HCT116 (cell line): ENCODE results near the gene NDUFS7. TPM values are rescaled to one million over a fixed set of nuclear protein-coding genes. Genes with fewer than 3 reads are reported as not detected.
"Not testable (repeated sequence)": the region's sequence is repeated elsewhere in the genome, so short reads cannot be mapped to it uniquely, and the experiment has no call there.

Experiments
- ATAC-seq: fragments of 200-7000 bp; cut with Tn5 transposase; 2 replicates; pipeline ENCODE4 v1.9.1; 2020; ENCODE audit warnings: mild to moderate bottlenecking, moderate library complexity
- BruUV-seq: library from RNA; stranded (reverse); fragments of 400-500 nt; replicated peaks from 2 replicates; lab custom pipeline; 2021; lab: Mats Ljungman, UMichigan
- CTCF ChIA-PET: fragments of 300-600 bp; sonication (Branson Sonifier 250); formaldehyde crosslinking; loops from one replicate; lab custom pipeline; 2021; ENCODE audit warnings: antibody characterized with exemption; lab: Charles Lee
- POLR2A ChIA-PET: fragments of 300-600, 350-600 bp; sonication (Branson Sonifier 250); formaldehyde crosslinking; loops from one replicate; lab custom pipeline; 2021; ENCODE audit warnings: antibody characterized with exemption; lab: Charles Lee
- RAD21 ChIA-PET, 2 experiments: fragments of 300-600 bp; sonication (Branson Sonifier 250); formaldehyde crosslinking; loops; one replicate each; lab custom pipeline; 2023; ENCODE audit warnings: low total read pairs in 2 of 2; ENCODE audit not compliant: uncharacterized antibody in 2 of 2, unreplicated experiment in 2 of 2, low non-redundant PET in 1 of 2; lab: Charles Lee
- DNase-seq: peaks from one replicate; pipeline ENCODE4 v3.0.0-alpha.2; 2010; ENCODE audit warnings: low read depth, low spot score
- H2AFZ ChIP-seq: fragments of 200-600 bp; shearing (Covaris generic), sonication (generic); 2 replicates; pipeline ENCODE4 v1.6.1; 2017; ENCODE audit warnings: low read depth, mixed run types, mixed read lengths, antibody characterized with exemption, low read length; ENCODE audit not compliant: poor library complexity, severe bottlenecking
- H3K27ac ChIP-seq: 2 replicates; pipeline ENCODE4 v1.5.1; 2012; ENCODE audit warnings: low read depth, low read length
- H3K27me3 ChIP-seq: fragments of 200-600 bp; sonication (generic); 2 replicates; pipeline ENCODE4 v1.6.1; 2016; ENCODE audit warnings: mixed run types, low read length, mixed read lengths; ENCODE audit not compliant: insufficient read depth
- H3K36me3 ChIP-seq, 2 experiments: fragments of 200-500 bp in 1 of 2; fragments of 200-600 bp in 1 of 2; sonication (Bioruptor generic) in 1 of 2; sonication (generic) in 1 of 2; 2 replicates each; pipeline versions ENCODE4 v1.5.1 to v1.6.1; 2014 to 2016; ENCODE audit warnings: low read length in 2 of 2, inconsistent platforms in 1 of 2, mixed read lengths in 1 of 2, mixed run types in 1 of 2; ENCODE audit not compliant: insufficient read depth in 2 of 2, control insufficient read depth in 1 of 2
- H3K4me1 ChIP-seq, 2 experiments: fragments of 200-600 bp in 1 of 2; sonication (generic) in 1 of 2; 2 replicates each; pipeline versions ENCODE4 v1.5.1 to v1.6.1; 2012 to 2017; ENCODE audit warnings: low read length in 2 of 2, inconsistent platforms in 1 of 2, mild to moderate bottlenecking in 1 of 2, mixed read lengths in 1 of 2, mixed run types in 1 of 2, moderate library complexity in 1 of 2; ENCODE audit not compliant: insufficient read depth in 2 of 2, control insufficient read depth in 1 of 2
- H3K4me2 ChIP-seq: fragments of 200-600 bp; sonication (generic); 2 replicates; pipeline ENCODE4 v1.6.1; 2017; ENCODE audit warnings: mixed run types, low read length, mixed read lengths
- H3K4me3 ChIP-seq, 2 experiments: fragments of 200-600 bp in 1 of 2; sonication (generic) in 1 of 2; replicated peaks in 1 of 2; 2 replicates each; pipeline ENCODE4 v1.5.1; 2011 to 2016; ENCODE audit warnings: low read length in 2 of 2, control low read depth in 1 of 2, low read depth in 1 of 2, mild to moderate bottlenecking in 1 of 2, mixed read lengths in 1 of 2, mixed run types in 1 of 2
- H3K79me2 ChIP-seq: fragments of 200-600 bp; sonication (generic); 2 replicates; pipeline ENCODE4 v1.6.1; 2017; ENCODE audit warnings: mild to moderate bottlenecking, mixed run types, low read length, moderate library complexity, mixed read lengths; ENCODE audit not compliant: insufficient read depth
- H3K9ac ChIP-seq: fragments of 200-600 bp; sonication (generic); 2 replicates; pipeline ENCODE4 v1.6.1; 2016; ENCODE audit warnings: low read length, mixed read lengths
- H3K9me2 ChIP-seq: fragments of 200-600 bp; sonication (generic), shearing (Covaris generic); 2 replicates; pipeline ENCODE4 v1.6.1; 2017; ENCODE audit warnings: mixed run types, mild to moderate bottlenecking, moderate library complexity; ENCODE audit not compliant: insufficient read depth
- H3K9me3 ChIP-seq, 2 experiments: fragments of 200-500 bp in 1 of 2; fragments of 200-600 bp in 1 of 2; sonication (Bioruptor generic) in 1 of 2; sonication (generic) in 1 of 2; 2 replicates each; pipeline ENCODE4 v1.6.1; 2014 to 2017; ENCODE audit warnings: low read length in 2 of 2, mixed read lengths in 2 of 2, inconsistent platforms in 1 of 2, low read depth in 1 of 2, mild to moderate bottlenecking in 1 of 2, mixed run types in 1 of 2, moderate library complexity in 1 of 2; ENCODE audit not compliant: control insufficient read depth in 1 of 2, insufficient read depth in 1 of 2
- H4K20me1 ChIP-seq: fragments of 200-600 bp; sonication (generic), shearing (Covaris generic); 2 replicates; pipeline ENCODE4 v1.6.1; 2017; ENCODE audit warnings: mixed run types, mild to moderate bottlenecking, moderate library complexity; ENCODE audit not compliant: insufficient read depth
- EGR1 ChIP-seq: IDR thresholded peaks from 2 replicates; pipeline ENCODE4 v1.6.1; 2012; ENCODE audit warnings: low read depth
- EZH2 ChIP-seq: fragments of 200-600 bp; sonication (generic); IDR thresholded peaks from 2 replicates; pipeline ENCODE4 v1.6.1; 2017; ENCODE audit warnings: antibody characterized with exemption, mixed run types
- POLR2A ChIP-seq: IDR thresholded peaks from 2 replicates; pipeline ENCODE4 v1.7.0; 2011; ENCODE audit warnings: borderline replicate concordance; ENCODE audit not compliant: insufficient read depth, insufficient read length; ENCODE audit errors: extremely low read depth
- POLR2AphosphoS5 ChIP-seq: IDR thresholded peaks from 2 replicates; pipeline ENCODE4 v1.6.1; 2011; ENCODE audit warnings: mild to moderate bottlenecking, low read depth, low read length, moderate library complexity
- RAD21 ChIP-seq: IDR thresholded peaks from 2 replicates; pipeline ENCODE4 v1.6.1; 2012; ENCODE audit warnings: low read depth, mild to moderate bottlenecking
- TCF7L2 ChIP-seq: IDR thresholded peaks from 2 replicates; pipeline ENCODE4 v1.7.0; 2011; ENCODE audit warnings: borderline replicate concordance, inconsistent platforms; ENCODE audit not compliant: insufficient read depth, insufficient read length; ENCODE audit errors: extremely low read depth
- intact Hi-C: fragments of 100-400 bp; cut with micrococcal nuclease; formaldehyde crosslinking; loops from 2 replicates; pipeline ENCODE4 v1.10.0; 2022
- total RNA-seq: library from RNA; stranded (reverse); gene quantifications from one replicate; pipeline ENCODE4 v1.2.1, GENCODE V29; 2021; ENCODE audit not compliant: unreplicated experiment

NDUFS7 gene
- total RNA-seq, 1 experiment from 2014 or later: 114 TPM

DNA sequence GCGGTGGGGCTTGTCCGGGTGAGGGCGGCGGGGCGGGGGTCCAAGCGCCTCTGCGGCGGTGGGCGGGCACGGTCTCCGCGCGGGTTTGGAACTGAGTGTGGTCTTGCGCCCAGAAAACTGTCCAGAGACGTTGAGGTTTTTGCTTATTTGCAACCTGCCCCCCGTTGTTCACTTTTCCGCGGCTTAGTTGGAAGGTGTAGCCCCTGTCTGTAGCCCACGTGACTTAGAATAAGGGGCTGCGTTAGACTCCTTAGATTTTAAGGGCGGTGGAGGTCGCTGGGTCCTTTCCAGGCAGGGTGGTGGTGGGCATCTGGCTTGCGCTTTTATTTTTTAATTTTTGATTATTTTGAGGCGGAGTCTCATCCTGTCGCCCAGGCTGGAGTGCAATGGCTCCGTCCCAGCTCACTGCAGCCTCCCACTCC, 55.2 kb downstream of the NDUFS7 start (continued):
- TF ChIP-seq EZH2 (no peak), EGR1 (no peak), TCF7L2 (no peak)

DNA sequence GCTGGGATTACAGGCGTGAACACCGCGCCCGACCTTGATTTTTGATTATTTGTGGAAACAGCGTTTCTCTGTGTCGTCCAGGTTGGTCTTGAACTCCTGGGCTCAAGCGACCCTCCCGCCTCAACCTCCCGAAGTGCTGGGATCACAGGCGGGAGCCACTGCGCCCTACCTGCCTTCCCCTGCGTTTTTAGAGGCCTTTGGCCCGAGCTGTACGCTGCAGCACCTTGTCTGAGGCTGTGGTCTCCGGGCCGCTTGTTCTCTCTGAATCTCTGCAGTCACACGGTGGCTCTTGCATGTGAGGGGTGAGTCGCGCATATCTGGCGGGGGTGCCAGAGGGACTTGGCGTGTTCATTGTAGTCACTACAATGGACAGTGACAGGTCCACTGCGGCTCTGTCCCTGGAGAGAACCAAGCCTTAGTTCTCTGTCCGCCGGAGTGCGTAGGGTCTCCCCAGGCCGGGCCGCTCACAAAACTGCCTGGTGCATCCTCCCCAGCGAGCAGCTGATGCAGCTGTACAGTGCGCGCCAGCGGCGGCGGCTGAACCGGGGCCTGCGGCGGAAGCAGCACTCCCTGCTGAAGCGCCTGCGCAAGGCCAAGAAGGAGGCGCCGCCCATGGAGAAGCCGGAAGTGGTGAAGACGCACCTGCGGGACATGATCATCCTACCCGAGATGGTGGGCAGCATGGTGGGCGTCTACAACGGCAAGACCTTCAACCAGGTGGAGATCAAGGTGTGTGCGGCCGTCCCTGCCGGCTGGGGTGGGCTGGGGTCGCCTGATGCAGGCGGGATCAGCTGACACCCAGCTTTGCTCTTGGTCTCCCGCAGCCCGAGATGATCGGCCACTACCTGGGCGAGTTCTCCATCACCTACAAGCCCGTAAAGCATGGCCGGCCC, 56.1 kb downstream of the NDUFS7 start:
- CTCF ChIA-PET, DNase-seq: not testable (repeated sequence)

DNA sequence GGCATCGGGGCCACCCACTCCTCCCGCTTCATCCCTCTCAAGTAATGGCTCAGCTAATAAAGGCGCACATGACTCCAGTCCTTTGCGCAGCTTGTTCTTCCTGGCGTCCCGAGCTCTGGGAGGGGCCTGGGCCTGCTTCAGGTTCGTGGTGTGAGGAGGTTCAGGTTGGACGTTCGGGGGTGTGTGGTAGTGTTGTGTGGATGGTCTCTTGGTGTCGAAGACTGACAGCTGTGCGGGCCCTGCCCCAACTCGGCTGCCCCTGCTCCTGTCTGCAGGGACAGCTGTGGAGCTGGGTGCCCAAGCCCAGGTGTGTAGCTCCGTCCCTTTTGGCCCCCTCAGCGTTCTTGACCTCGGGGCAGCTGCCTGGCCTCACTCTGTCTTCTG, 56.7 kb downstream of the NDUFS7 start:
- peaks cover 14 to 35% of the 10 kb centered on the region in 2 experiments for H3K36me3 ChIP-seq
- H2AFZ ChIP-seq: no peak overlapping the region
- intact Hi-C loops: no loop called here
- CTCF ChIA-PET: no interaction called here
- H3K9me2 ChIP-seq: no peaks in the 10 kb centered on the region
- H3K9me3 ChIP-seq: no peaks in the 10 kb centered on the region
- peaks cover 21% of the 10 kb centered on the region; the same call in 1 of the 2 replicates for H4K20me1 ChIP-seq
- no TSS peak for BruUV-seq
- peaks cover 45% of the 10 kb centered on the region for H3K79me2 ChIP-seq
- POLR2A ChIA-PET: no interaction called here
- H3K4me2 ChIP-seq: peak overlapping the region; percentile 93
- peak overlapping the region; percentile 82 for H3K27ac ChIP-seq
- H3K9ac ChIP-seq: peak overlapping the region; percentile 98
- H3K4me3 ChIP-seq: peak overlapping the region in 1 of 2 experiments; percentile 7; a peak in 3 of 4 replicates
- peaks cover 57 to 81% of the 10 kb centered on the region in 2 experiments for H3K4me1 ChIP-seq
- RAD21 ChIA-PET: no interaction called here
- TF ChIP-seq POLR2A: no peak
- TF ChIP-seq RAD21: no peak
- TF ChIP-seq POLR2AphosphoS5: 0 out of 2 replicates have a peak, but pooled peaks have one; percentile 10
- TF ChIP-seq, all 23 proteins: peak for 1
- no peak for ATAC-seq
- DNase-seq: no peak
- H3K27me3 ChIP-seq: no peaks in the 10 kb centered on the region

More for the DNA sequence above, 56.1 kb downstream of the NDUFS7 start:
- POLR2A ChIA-PET, H3K27me3 ChIP-seq, H3K9me2 ChIP-seq, ATAC-seq, H3K9me3 ChIP-seq, intact Hi-C loops, RAD21 ChIA-PET, BruUV-seq, H2AFZ ChIP-seq: not testable (repeated sequence)
- Histone ChIP-seq H3K79me2 (peaks cover 45% of the 10 kb centered on the region), H3K4me2 (peak overlapping the region; percentile 93), H4K20me1 (peaks cover 21% of the 10 kb centered on the region; the same call in 1 of the 2 replicates), H3K9ac (peak overlapping the region; percentile 98), H3K4me3 (peak overlapping the region; percentile 76 to 96), H3K36me3 (peaks cover 18 to 35% of the 10 kb centered on the region in 2 experiments), H3K4me1 (peaks cover 56 to 74% of the 10 kb centered on the region in 2 experiments), H3K27ac (peak overlapping the region; percentile 82)
